Gastroesophageal sphincter (tissue), 3 donors: ENCODE results near the gene ULK3.

Source experiments
- EP300 ChIP-seq: sonication (generic); formaldehyde crosslinking; IDR thresholded peaks from one replicate; pipeline ENCODE4 v1.6.1; 2017; ENCODE audit warnings: antibody characterized with exemption, mild to moderate bottlenecking
- POLR2A ChIP-seq, 2 donors: fragments of 450-650 bp; IDR thresholded peaks; one replicate each; pipeline ENCODE4 v1.6.1; 2017; ENCODE audit warnings: antibody characterized with exemption in 2 of 2, mild to moderate bottlenecking in 2 of 2, moderate library complexity in 1 of 2
- POLR2AphosphoS5 ChIP-seq: sonication (generic); formaldehyde crosslinking; IDR thresholded peaks from one replicate; pipeline ENCODE4 v1.6.1; 2017; ENCODE audit warnings: antibody characterized with exemption
- TF ChIP-seq, protein P1 (sequence below), 4 experiments: fragments of 200-600 bp in 2 of 4; fragments of 450-650 bp in 2 of 4; sonication (generic) in 1 of 4; IDR thresholded peaks; one replicate each; pipeline ENCODE4 v1.5.1; 2017 to 2019; ENCODE audit warnings: antibody characterized with exemption in 4 of 4, mild to moderate bottlenecking in 2 of 4, moderate library complexity in 2 of 4

- TF ChIP-seq, protein P1, sequence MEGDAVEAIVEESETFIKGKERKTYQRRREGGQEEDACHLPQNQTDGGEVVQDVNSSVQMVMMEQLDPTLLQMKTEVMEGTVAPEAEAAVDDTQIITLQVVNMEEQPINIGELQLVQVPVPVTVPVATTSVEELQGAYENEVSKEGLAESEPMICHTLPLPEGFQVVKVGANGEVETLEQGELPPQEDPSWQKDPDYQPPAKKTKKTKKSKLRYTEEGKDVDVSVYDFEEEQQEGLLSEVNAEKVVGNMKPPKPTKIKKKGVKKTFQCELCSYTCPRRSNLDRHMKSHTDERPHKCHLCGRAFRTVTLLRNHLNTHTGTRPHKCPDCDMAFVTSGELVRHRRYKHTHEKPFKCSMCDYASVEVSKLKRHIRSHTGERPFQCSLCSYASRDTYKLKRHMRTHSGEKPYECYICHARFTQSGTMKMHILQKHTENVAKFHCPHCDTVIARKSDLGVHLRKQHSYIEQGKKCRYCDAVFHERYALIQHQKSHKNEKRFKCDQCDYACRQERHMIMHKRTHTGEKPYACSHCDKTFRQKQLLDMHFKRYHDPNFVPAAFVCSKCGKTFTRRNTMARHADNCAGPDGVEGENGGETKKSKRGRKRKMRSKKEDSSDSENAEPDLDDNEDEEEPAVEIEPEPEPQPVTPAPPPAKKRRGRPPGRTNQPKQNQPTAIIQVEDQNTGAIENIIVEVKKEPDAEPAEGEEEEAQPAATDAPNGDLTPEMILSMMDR (IDR thresholded peaks at IDR 0.05): no peak
- TF ChIP-seq POLR2A (IDR thresholded peaks at IDR 0.05): no peak
- TF ChIP-seq POLR2AphosphoS5: no peak
- no peak for TF ChIP-seq EP300
Measured at GRCh38 chr15:74885461-74885860, 42.5 kb upstream of the ULK3 start.
